Immature natural killer cell (primary cell): ENCODE data around the gene MGA. TPM values are rescaled to one million over a fixed set of nuclear protein-coding genes. Genes with fewer than 3 reads are reported as not detected.
"Not testable (repeated sequence)": the region's sequence is repeated elsewhere in the genome, so short reads cannot be mapped to it uniquely, and the experiment has no call there.

Source experiments
- DNase-seq, 3 donors: peaks; one replicate each; pipeline ENCODE4 v3.0.0; 2022; ENCODE audit warnings: mixed read lengths in 1 of 3
- H3K27ac Mint-ChIP-seq, 6 donors: one replicate each; pipeline ENCODE4 v1.8.0; 2020; ENCODE audit warnings: mixed read lengths in 6 of 6, mild to moderate bottlenecking in 5 of 6, inconsistent platforms in 4 of 6, moderate library complexity in 3 of 6
- H3K27me3 Mint-ChIP-seq, 3 donors: one replicate each; pipeline ENCODE4 v1.8.0; 2020 to 2021; ENCODE audit warnings: low read depth in 3 of 3, mild to moderate bottlenecking in 3 of 3, mixed read lengths in 3 of 3, moderate library complexity in 3 of 3, inconsistent platforms in 1 of 3
- H3K36me3 Mint-ChIP-seq, 3 donors: one replicate each; pipeline ENCODE4 v1.8.0; 2020; ENCODE audit warnings: mixed read lengths in 3 of 3, inconsistent platforms in 2 of 3, mild to moderate bottlenecking in 2 of 3
- H3K4me1 Mint-ChIP-seq, 2 donors: one replicate each; pipeline ENCODE4 v1.8.0; 2020; ENCODE audit warnings: inconsistent platforms in 2 of 2, mild to moderate bottlenecking in 2 of 2, mixed read lengths in 2 of 2, moderate library complexity in 1 of 2
- H3K4me3 Mint-ChIP-seq, 5 donors: one replicate each; pipeline ENCODE4 v1.8.0; 2020; ENCODE audit warnings: mild to moderate bottlenecking in 5 of 5, mixed read lengths in 5 of 5, inconsistent platforms in 3 of 5, moderate library complexity in 3 of 5
- H3K9me3 Mint-ChIP-seq, 6 donors: one replicate each; pipeline ENCODE4 v1.8.0; 2020; ENCODE audit warnings: mild to moderate bottlenecking in 6 of 6, mixed read lengths in 6 of 6, inconsistent platforms in 4 of 6, moderate library complexity in 3 of 6
- polyA plus RNA-seq, 3 donors: library from polyadenylated mRNA; unstranded; fragments of 300-500 nt; fragmentation: Illumina TruSeq; gene quantifications; one replicate each; pipeline ENCODE4 v1.2.3, GENCODE V29; 2021

The MGA gene
- polyA plus RNA-seq, 3 donors from 2014 or later = 3.3 to 23.8 (median 5.9) TPM

GRCh38 chr15:41695750-41696436 lies 35.7 kb downstream of the MGA start:
- H3K4me1 Mint-ChIP-seq = peaks cover 41 to 55% of the 10 kb centered on the region in 2 donors
- H3K9me3 Mint-ChIP-seq = no peaks in the 10 kb centered on the region
- peaks cover 14 to 19% (median 16%) of the 10 kb centered on the region in 3 donors for H3K36me3 Mint-ChIP-seq
- DNase-seq = peak; percentile 32 to 48 (median 32)
- H3K4me3 Mint-ChIP-seq = peak overlapping the region; percentile 25 to 71 (median 61)
- H3K27ac Mint-ChIP-seq = peak overlapping the region; percentile 38 to 85 (median 72)
- H3K27me3 Mint-ChIP-seq = no peaks in the 10 kb centered on the region

DNA sequence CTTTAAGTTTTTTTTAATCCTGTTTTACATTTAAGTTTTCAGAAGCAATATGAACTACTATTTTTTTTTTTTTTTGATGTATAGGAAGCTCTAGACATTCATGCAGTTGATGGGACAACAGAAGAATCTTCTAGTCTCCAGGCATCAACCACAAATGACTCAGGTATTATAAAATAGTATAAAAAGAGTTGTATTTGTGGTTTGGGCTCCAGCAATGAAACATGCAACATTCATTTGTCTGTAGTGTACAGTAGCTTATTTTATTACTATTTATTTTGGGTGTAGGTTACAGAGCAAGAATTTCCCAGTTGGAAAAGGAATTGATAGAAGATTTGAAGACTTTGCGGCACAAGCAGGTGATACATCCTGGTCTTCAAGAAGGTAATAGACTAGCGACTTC lies 38.6 kb downstream of the MGA start:
- Mint-ChIP-seq H3K27me3 (no peaks in the 10 kb centered on the region), H3K4me3 (no peak overlapping the region), H3K9me3 (no peaks in the 10 kb centered on the region), H3K36me3 (peaks cover 17 to 33% (median 28%) of the 10 kb centered on the region in 3 donors), H3K27ac (peak overlapping the region in 1 of 6 donors; percentile 45), H3K4me1 (peaks cover 27 to 52% of the 10 kb centered on the region in 2 donors)
- DNase-seq = no peak

DNA sequence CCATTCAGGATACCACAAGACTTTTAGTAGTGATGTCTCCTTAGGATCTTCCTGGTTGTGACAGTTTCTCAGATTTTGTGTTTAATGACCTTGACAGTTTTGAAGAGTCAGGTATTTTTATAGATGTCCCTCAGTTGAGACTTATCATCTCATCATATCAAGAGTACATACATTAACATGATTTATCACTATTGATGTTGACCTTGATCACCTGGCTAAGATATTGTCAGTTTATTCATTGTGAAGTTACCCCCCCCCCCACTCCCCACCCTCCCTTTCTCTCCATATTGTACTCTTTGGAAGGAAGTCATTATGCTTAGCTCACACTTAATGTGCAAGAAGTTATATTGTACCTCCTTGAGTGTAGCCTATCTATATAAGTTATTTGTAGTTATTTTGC lies 42.9 kb downstream of the MGA start:
- H3K27me3 Mint-ChIP-seq = no peaks in the 10 kb centered on the region
- no peak overlapping the region for H3K27ac Mint-ChIP-seq
- peaks cover 6 to 45% of the 10 kb centered on the region in 2 donors for H3K4me1 Mint-ChIP-seq
- no peaks in the 10 kb centered on the region for H3K9me3 Mint-ChIP-seq
- no peak for DNase-seq
- H3K4me3 Mint-ChIP-seq = no peak overlapping the region
- H3K36me3 Mint-ChIP-seq = peaks cover 17 to 35% (median 35%) of the 10 kb centered on the region in 3 donors

DNA sequence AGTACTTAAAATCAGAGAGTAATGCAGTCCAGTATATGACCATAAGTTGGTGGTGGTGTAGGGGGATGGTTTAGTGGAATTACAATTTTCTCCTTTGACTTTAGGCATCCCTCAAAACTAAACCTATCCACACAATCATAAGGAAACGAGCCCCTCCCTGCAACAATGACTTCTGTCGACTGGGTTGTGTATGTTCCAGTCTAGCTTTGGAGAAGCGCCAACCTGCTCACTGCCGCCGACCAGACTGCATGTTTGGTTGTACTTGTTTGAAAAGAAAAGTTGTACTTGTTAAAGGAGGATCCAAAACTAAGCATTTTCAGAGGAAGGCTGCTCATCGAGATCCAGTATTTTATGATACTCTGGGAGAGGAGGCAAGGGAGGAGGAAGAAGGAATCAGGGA lies 52.8 kb downstream of the MGA start:
- Mint-ChIP-seq H3K4me1 (no peaks in the 10 kb centered on the region), H3K27me3 (no peaks in the 10 kb centered on the region), H3K9me3 (no peaks in the 10 kb centered on the region), H3K36me3 (peaks cover 7 to 39% (median 21%) of the 10 kb centered on the region in 3 donors), H3K4me3 (no peak overlapping the region), H3K27ac (peak overlapping the region in 1 of 6 donors; percentile 31)
- DNase-seq = no peak

- no peaks in the 10 kb centered on the region for H3K27me3 Mint-ChIP-seq
- H3K4me1 Mint-ChIP-seq = no peaks in the 10 kb centered on the region
- DNase-seq = no peak
- H3K36me3 Mint-ChIP-seq = peaks cover 7 to 33% (median 17%) of the 10 kb centered on the region in 3 donors
- no peaks in the 10 kb centered on the region for H3K9me3 Mint-ChIP-seq
- no peak overlapping the region for H3K4me3 Mint-ChIP-seq
- H3K27ac Mint-ChIP-seq = no peak overlapping the region
Observed at GRCh38 chr15:41714291-41714690, 54.1 kb downstream of the MGA start.

DNA sequence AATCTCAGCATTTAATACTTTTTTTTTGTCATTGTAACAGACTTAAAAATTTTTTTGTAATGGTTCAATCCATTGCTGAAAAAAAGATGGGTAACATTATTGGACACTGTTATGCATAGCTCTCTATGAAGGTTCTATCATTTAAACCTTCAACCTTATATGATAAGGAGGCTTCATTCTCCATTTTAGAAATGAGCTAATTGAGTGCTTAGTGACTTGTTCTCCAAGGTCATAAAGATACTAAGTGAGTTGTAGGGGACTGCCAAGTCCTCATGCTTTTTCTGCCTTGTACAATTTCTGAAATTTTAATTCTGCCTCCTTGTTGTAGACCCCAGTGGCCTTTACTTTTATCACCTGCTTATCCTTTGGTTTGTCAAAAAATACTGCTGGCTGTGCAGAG lies 56.7 kb downstream of the MGA start:
- H3K4me3 Mint-ChIP-seq = no peak overlapping the region
- no peak for DNase-seq
- no peaks in the 10 kb centered on the region for H3K4me1 Mint-ChIP-seq
- no peaks in the 10 kb centered on the region for H3K9me3 Mint-ChIP-seq
- peaks cover 9 to 16% (median 11%) of the 10 kb centered on the region in 3 donors for H3K36me3 Mint-ChIP-seq
- no peak overlapping the region for H3K27ac Mint-ChIP-seq
- H3K27me3 Mint-ChIP-seq = no peaks in the 10 kb centered on the region

GRCh38 chr15:41727143-41727542 lies 66.9 kb downstream of the MGA start:
- Mint-ChIP-seq H3K27ac (no peak overlapping the region), H3K4me3 (no peak overlapping the region), H3K36me3 (peaks cover 4 to 18% (median 7%) of the 10 kb centered on the region in 3 donors), H3K9me3 (no peaks in the 10 kb centered on the region), H3K27me3 (peaks cover 0 to 1% (median 0%) of the 10 kb centered on the region in 3 donors), H3K4me1 (peaks cover 2 to 7% of the 10 kb centered on the region in 2 donors)
- no peak for DNase-seq

GRCh38 chr15:41728061-41728460 lies 67.9 kb downstream of the MGA start:
- DNase-seq, H3K4me1 Mint-ChIP-seq, H3K9me3 Mint-ChIP-seq, H3K4me3 Mint-ChIP-seq, H3K27me3 Mint-ChIP-seq, H3K27ac Mint-ChIP-seq: not testable (repeated sequence)
- H3K36me3 Mint-ChIP-seq = peaks cover 4 to 22% (median 7%) of the 10 kb centered on the region in 3 donors

DNA sequence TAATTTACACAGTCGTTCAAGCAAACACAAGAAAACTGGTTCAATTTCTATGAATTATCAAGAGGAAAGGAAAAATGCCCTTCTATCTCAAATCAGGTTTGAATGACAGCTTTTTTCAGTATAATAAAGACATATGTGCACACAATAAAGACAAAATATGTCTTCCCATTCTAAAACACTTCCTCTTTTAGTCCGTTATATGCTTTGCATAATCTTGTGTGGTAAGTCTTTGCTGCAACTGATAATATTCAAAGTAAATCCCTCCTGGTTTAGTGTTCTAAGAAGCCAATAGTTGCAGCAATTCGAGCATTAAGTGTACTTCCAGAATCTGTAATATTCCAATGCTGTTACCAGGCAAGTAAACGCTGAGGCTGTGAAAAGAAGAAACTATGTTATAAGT lies 70.3 kb downstream of the MGA start:
- no peak overlapping the region for H3K4me3 Mint-ChIP-seq
- no peaks in the 10 kb centered on the region for H3K27me3 Mint-ChIP-seq
- H3K27ac Mint-ChIP-seq = peak overlapping the region in 2 of 6 donors; percentile 2 to 48
- peaks cover 7 to 32% (median 9%) of the 10 kb centered on the region in 3 donors for H3K36me3 Mint-ChIP-seq
- DNase-seq = no peak
- peaks cover 0 to 7% of the 10 kb centered on the region in 2 donors for H3K4me1 Mint-ChIP-seq
- H3K9me3 Mint-ChIP-seq = no peaks in the 10 kb centered on the region

DNA sequence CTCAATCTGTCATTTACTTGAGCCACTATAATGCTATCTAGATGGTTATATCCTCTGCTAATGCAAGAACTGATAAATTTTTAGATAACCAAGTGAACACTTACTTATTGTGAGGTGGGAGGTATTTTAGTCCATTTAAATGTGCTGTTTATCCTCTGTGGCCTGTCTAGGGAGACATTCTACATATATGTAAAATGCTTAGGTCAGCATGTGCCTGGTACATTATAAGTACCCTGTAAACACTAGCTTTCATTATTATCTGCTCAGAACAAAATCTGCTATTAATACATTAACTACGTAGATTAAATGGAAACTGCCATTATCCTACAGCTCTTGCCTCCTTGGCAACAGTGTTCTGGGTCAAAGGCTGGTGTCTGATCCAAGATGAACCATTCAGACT lies 72.3 kb downstream of the MGA start:
- H3K36me3 Mint-ChIP-seq = peaks cover 11 to 36% (median 12%) of the 10 kb centered on the region in 3 donors
- H3K27ac Mint-ChIP-seq = peak overlapping the region in 1 of 6 donors; percentile 4
- no peaks in the 10 kb centered on the region for H3K9me3 Mint-ChIP-seq
- DNase-seq = no peak
- H3K4me1 Mint-ChIP-seq = peaks cover 0 to under 1% of the 10 kb centered on the region in 2 donors
- no peaks in the 10 kb centered on the region for H3K27me3 Mint-ChIP-seq
- H3K4me3 Mint-ChIP-seq = no peak overlapping the region

DNA sequence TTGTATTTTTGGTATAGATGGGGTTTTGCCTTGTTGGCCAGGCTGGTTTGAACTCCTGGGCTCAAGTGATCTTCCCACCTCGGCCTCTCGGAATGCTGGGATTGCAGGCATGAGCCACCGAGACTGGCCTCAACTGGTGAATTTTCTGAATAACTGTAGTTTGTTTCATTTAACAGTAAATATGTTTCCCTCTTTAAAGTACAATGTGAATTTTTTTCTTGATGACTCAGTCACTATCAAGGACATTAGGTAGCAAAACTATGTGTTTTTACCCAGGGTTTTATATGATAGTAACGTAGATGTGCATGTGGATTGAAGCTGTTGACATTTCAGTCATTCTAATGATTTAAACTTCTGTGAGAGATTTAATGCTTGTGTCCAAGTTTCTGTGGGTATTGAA lies 73.9 kb downstream of the MGA start:
- DNase-seq = no peak
- H3K4me3 Mint-ChIP-seq = no peak overlapping the region
- H3K36me3 Mint-ChIP-seq = peaks cover 10 to 34% (median 14%) of the 10 kb centered on the region in 3 donors
- H3K27ac Mint-ChIP-seq = no peak overlapping the region
- no peaks in the 10 kb centered on the region for H3K27me3 Mint-ChIP-seq
- no peaks in the 10 kb centered on the region for H3K4me1 Mint-ChIP-seq
- H3K9me3 Mint-ChIP-seq = no peaks in the 10 kb centered on the region

DNA sequence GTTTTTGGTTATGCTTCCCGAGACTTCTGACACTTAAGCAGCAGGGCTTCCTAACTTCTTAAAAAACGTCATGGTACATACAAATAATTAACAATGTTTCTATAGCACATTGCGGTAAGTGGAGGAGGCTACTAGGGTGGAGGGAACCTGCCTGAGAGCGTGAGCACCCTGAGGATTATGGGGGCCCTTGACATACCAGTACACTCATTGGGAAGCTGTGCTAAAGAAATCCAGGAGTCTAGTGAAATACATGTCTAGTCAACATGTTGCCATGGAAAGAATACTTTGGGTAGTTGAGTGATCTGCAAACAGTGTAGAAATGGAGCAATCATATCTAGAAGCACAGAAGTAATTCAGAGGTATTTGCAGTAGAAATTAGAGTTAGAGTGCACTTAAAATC lies 74.8 kb downstream of the MGA start:
- Mint-ChIP-seq H3K27me3 (no peaks in the 10 kb centered on the region), H3K4me1 (no peaks in the 10 kb centered on the region), H3K4me3 (no peak overlapping the region), H3K9me3 (no peaks in the 10 kb centered on the region), H3K36me3 (peaks cover 9 to 30% (median 12%) of the 10 kb centered on the region in 3 donors), H3K27ac (peak overlapping the region in 2 of 6 donors; percentile 13 to 53)
- no peak for DNase-seq

DNA sequence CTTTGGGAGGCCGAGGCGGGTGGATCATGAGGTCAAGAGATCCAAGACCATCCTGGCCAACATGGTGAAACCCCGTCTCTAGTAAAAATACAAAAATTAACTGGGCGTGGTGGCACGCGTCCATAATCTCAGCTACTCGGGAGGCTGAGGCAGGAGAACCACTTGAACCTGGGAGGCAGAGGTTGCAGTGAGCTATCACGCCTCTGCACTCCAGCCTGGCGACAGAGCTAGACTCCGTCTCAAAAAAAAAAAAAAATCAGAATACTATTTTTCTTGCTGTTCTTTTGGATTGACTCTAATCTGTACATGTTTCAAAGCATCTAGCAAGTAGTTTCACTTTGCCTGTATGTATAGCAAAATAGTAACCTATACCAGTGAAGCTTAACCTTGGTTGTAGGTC lies 75.3 kb downstream of the MGA start:
- H3K9me3 Mint-ChIP-seq, H3K27me3 Mint-ChIP-seq, H3K4me1 Mint-ChIP-seq, H3K4me3 Mint-ChIP-seq, H3K27ac Mint-ChIP-seq, DNase-seq: not testable (repeated sequence)
- H3K36me3 Mint-ChIP-seq = peaks cover 9 to 30% (median 12%) of the 10 kb centered on the region in 3 donors

DNA sequence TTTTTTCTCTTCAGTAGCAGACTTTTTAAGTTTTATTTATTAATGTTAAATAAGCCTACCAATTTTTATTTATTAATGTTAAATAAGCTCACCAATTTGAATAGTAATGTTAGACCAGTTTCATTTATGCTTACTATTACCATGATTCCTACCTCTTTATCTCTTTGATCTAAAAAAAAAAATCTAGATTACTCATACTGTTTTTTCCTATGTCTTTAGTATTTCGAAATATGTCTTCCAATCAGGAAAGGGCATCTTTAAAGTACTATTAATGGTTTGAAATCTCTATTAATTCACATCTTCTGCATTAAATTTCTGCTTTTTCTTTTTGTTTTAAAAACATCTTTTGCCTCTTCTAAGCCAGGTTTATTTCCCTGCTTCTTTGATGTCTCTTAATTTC lies 86.6 kb downstream of the MGA start:
- Mint-ChIP-seq H3K4me3 (no peak overlapping the region), H3K36me3 (peaks cover 12 to 34% (median 23%) of the 10 kb centered on the region in 3 donors), H3K27ac (peak overlapping the region in 1 of 6 donors; percentile 40), H3K9me3 (no peaks in the 10 kb centered on the region), H3K27me3 (no peaks in the 10 kb centered on the region), H3K4me1 (peaks cover 0 to 5% of the 10 kb centered on the region in 2 donors)
- DNase-seq = no peak

- no peaks in the 10 kb centered on the region for H3K9me3 Mint-ChIP-seq
- no peaks in the 10 kb centered on the region for H3K4me1 Mint-ChIP-seq
Observed at GRCh38 chr15:41756198-41756597, 96.0 kb downstream of the MGA start.

More at GRCh38 chr15:41756198-41756597, 96.0 kb downstream of the MGA start:
- peaks cover 0 to 38% (median 28%) of the 10 kb centered on the region in 3 donors for H3K36me3 Mint-ChIP-seq
- no peak overlapping the region for H3K27ac Mint-ChIP-seq
- H3K4me3 Mint-ChIP-seq = no peak overlapping the region
- H3K27me3 Mint-ChIP-seq = no peaks in the 10 kb centered on the region
- DNase-seq = no peak
